22Rv1 (cell line): ENCODE measurements around the gene HS6ST3.

ENCODE experiments used
- H3K27ac ChIP-seq: fragments of 450-650 bp; 2 replicates; pipeline ENCODE4 v1.5.1; 2017
- CTCF ChIP-seq: fragments of 450-650 bp; IDR thresholded peaks from 2 replicates; pipeline ENCODE4 v1.5.1; 2017; ENCODE audit warnings: mild to moderate bottlenecking
- ZFX ChIP-seq: fragments of 450-650 bp; IDR thresholded peaks from 2 replicates; pipeline ENCODE4 v1.6.1; 2017; ENCODE audit warnings: antibody characterized with exemption, borderline replicate concordance

HS6ST3 gene

GRCh38 chr13:96552559-96552958 is 462.7 kb downstream of the HS6ST3 start:
- no peak overlapping the region for H3K27ac ChIP-seq
- TF ChIP-seq ZFX (no peak), CTCF (no peak)

- TF ChIP-seq CTCF (no peak), ZFX (no peak)
- no peak overlapping the region for H3K27ac ChIP-seq
These were observed 463.9 kb downstream of the HS6ST3 start for GRCh38 chr13:96553796-96554195.

- no peak for TF ChIP-seq CTCF
- no peak for TF ChIP-seq ZFX
- no peak overlapping the region for H3K27ac ChIP-seq
These were observed 483.7 kb downstream of the HS6ST3 start for GRCh38 chr13:96573563-96573962.

GRCh38 chr13:96575423-96576320 is 485.8 kb downstream of the HS6ST3 start:
- TF ChIP-seq CTCF (no peak), ZFX (no peak)

GRCh38 chr13:96581741-96582140 is 491.8 kb downstream of the HS6ST3 start:
- no peak overlapping the region for H3K27ac ChIP-seq
- TF ChIP-seq ZFX, result no peak
- TF ChIP-seq CTCF, result no peak

More at GRCh38 chr13:96575423-96576320, 485.8 kb downstream of the HS6ST3 start:
- no peak overlapping the region for H3K27ac ChIP-seq

- no peak for TF ChIP-seq CTCF
- TF ChIP-seq ZFX, result no peak
- no peak overlapping the region for H3K27ac ChIP-seq
These were observed 525.3 kb downstream of the HS6ST3 start for GRCh38 chr13:96615252-96615651.

GRCh38 chr13:96617528-96617927 is 527.6 kb downstream of the HS6ST3 start:
- H3K27ac ChIP-seq, result no peak overlapping the region

More at GRCh38 chr13:96617528-96617927, 527.6 kb downstream of the HS6ST3 start:
- no peak for TF ChIP-seq ZFX
- TF ChIP-seq CTCF, result no peak
